Middle frontal gyrus (tissue), 1 donor: Measurements from ENCODE around the gene LAMA1.

Experiments
- DNase-seq: peaks from one replicate; pipeline ENCODE4 v3.0.0-alpha.2; 2015; ENCODE audit warnings: low spot score; ENCODE audit errors: extremely low spot score

LAMA1 gene

DNA sequence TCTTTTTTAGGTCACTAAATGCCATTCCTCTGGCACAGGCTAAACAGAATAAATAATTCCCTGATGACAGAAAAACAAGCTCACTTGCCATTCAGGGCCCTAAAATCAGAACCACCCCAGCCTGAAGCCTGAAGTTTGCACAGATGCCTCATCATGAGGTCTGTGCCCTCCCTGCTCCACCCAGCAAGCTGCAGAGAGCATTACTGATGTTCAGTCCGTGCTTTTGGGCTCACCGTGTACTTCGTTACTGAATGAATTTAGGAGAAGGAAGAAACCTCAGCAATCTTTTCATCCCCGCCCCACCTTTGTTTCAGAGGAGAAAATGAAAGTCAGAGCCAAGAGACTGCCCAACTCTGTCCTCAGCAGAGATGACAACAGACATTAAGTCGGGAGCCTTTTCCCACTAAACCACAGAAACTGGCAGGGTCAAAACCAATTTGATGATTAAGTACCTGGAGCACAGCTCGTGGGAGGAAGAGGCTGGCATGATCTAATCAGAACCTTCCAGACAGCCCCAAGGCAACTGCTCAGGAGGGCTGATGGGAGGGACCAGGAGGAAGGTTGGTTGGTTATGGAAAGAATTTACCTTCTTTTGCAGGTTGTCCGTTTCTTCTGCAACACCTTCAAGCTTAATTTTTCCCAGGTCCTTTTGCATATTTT lies 122.7 kb downstream of the LAMA1 start:
- DNase-seq = no peak

DNA sequence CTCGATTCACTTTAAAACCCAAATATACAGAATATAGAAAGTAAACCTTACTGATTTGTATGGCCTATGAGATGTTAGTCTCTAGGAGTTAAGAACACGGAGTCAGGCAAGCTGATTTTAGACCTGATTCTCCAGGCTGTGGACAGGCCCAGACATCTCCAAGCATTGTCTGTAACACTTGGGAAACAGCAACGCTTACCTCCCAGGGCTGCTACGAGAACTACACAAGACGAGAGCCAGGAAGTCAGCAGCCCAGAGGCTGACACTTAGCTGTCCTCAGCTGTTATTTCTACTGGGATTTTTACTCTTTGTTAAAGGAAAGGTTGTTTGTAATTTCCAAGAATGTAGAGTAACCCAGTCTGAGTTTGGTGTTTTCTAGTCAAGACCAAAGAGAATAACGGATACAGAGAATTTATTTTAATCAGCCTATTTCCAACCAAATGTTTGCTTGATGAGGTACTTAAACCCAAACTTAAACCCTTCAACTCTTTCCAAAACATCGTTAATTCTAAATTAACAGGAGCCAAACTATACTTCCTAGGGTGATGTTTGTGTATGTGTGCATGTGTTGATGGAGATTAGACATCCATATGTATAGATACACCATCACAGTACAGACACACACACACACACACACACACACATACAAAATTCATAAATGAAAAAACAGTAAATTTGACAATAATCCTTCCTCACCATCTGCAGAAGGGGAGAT lies 123.4 kb downstream of the LAMA1 start:
- DNase-seq = no peak

DNA sequence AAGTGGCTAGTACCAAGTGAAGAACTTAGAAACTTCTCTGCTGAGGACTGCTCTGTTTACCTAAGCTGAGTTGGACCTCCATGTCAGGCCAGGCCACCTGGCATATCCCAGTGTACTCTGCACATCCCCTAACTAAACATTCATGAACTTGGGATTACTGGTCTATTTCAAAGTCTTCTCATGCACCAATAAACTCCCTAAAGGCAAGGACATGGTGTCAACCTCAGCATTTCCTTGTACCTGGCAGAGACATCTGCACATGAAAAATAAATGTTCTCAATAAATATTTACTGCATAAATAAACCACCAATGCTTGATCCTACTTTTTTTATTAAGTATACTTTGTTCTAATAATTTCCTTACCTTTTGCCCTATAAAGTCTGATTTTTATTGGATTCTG lies 124.8 kb downstream of the LAMA1 start:
- DNase-seq = no peak

DNA sequence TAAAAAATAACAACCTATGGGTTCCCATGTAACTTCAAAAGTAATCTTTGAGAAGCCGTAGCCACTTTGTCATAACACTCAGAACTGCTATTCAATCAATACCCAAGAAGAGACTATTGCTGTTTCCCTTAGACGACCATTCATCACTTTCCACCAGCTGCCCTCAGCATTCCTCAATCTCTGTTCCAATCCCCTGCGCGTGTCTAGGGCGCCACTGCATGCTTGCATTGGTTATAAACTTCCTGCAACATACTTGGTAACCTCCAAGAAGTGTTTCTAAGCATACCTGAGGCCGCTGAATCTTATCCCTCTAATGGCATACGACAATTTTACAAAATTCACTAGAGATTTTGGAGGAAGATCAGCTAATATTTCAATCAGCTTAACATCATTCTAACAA lies 134.2 kb downstream of the LAMA1 start:
- no peak for DNase-seq

DNA sequence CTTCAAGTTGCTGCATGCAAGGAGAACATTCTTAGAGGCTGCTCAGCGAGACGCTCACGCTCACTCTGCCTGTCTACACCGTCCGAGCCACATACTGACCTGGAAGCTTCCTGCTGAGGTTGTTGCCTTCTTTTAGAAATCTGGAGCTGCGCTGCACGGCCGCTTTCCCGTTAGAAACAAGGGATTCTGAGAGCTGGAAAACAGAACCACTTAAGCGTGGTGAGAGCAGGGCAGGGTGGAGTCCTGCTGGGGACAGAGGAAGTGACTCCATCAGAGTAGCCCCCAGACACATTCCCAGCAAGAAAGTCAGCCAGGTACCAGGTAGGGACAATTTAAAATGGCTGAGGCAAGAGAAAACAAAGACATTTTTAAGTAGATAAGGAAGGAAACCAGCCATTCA lies 135.2 kb downstream of the LAMA1 start:
- DNase-seq = no peak

DNA sequence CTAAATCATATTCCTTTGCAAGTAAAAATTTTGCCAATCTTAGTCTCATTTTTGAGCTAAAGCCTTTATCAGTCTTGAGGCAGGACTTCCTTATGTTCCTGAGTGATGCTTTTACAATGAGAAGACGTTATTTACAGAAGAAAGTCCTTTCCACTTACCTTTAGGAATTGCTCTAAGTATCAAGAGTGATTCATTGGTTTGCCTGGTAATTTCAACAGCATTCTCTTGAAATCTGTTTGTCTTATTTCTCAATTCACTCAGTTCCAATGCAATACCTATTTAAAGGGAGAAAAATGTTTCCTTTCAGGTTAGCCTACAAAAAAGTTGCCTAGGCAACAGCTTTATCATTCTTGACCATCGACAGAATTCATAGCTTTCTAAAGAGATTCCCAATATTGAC lies 137.2 kb downstream of the LAMA1 start:
- no peak for DNase-seq

DNA sequence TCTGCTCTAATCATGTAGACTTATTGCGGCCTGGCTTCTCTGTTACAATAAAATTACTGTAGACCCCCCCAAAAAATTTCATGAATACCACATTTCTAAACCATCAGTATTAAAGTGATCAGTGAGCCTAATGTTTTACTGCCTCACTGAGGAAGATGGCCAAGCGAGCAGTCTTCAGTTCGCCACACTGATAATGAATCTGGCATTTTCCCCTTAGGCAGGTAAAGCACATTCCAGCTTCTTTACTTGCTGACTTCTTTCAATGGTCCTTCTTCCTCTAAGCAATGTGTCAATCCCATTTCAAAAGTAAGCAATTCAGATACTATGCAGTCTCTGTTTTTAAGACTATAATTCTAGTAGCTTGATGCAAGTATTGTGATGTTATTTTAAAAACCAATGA lies 137.6 kb downstream of the LAMA1 start:
- no peak for DNase-seq

DNA sequence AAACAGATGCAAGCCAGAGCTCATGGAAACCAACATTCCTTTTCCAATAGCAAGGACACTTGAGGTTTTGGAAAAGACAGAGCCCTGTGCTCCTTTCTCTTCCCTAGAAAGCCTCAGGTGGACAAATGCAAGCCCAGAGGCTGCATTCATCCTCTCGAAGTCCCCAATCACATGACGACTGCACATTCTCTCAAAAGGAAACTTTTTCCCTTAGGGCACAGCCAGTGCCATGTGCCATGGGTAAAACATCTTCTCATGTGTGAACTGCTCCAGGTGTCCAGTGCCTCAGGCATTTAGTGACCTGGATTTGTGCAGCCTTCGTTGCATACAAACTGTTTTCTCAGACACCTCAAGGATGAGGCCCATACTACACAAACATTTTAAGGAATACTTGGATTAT lies 140.7 kb downstream of the LAMA1 start:
- DNase-seq = no peak

DNA sequence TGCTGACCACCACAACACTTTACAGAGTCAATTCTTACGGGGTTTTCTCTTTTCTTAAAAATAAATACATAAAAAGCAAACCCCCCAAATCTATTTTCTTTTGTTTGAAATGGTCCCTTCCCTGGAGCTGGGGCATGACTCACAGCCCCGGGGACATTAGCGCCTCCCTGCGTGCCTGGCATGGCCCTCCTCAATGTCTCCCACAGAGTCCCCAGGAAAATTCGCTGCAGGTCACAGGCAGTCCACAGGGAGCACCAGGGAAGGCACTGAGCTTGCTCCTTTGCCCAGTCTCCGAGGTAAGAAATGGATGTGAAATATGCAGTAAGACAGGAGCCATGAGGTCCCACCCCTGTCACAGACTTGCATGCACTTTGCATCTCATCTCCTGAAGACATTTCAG lies 142.5 kb downstream of the LAMA1 start:
- no peak for DNase-seq

DNA sequence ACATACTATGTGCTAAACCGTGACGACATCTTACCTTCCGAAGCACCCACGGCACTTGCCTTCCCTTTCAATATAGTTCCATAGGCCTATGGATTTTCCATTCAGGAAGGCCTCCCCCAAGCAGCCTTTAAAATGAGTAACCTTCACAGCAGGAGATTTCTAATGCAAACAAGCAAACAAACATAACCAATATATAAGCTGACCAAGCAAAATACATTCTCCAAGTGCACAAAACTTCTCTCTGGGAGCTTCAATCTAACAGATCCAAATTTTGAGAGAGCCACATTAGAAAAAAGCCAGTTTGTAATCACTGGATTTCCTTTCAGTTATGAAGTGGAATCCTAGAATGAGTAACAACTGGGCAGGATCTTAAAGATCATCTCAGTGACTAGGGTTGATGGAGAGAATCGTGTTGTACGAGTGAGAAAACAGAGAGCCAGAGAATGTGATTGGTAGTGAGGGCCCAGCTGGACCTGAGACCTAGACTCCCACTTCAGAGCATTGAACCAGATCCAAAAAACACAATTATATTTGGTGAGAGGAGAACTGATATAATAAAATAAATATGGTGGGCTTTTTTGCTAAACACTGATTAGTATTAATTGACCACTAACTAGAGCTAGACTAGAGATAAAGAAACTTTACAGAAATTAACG lies 145.6 kb downstream of the LAMA1 start:
- DNase-seq = no peak

DNA sequence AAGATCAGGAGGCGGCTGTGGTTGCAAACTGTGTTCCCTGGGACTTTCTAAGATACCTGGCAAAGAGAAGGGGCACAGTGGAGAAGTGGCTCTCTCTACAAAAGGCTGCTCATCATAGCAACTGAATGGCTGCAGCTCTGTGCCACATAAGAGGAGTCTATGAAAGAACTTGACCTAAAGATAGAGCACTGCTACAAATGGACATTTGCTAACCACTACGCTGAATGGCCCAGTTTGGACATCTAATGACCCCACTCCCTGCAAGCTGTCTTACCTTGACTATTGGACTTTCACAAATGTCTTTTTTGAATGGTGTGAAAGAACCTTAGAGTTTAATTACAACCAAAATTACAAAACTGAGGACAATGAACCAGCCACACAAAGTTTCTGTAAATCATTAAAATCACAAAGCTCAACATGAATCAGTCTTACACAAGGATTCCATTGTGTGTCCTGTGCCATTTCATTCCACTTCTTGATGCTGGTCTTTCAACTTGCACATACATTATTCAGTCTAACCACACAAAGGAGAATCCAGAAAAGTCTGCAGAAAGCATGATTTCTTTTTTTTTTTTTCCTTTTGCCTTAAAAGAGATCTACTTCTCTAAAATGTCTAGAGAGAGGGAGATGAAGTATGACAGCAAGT lies 154.0 kb downstream of the LAMA1 start:
- DNase-seq = no peak

DNA sequence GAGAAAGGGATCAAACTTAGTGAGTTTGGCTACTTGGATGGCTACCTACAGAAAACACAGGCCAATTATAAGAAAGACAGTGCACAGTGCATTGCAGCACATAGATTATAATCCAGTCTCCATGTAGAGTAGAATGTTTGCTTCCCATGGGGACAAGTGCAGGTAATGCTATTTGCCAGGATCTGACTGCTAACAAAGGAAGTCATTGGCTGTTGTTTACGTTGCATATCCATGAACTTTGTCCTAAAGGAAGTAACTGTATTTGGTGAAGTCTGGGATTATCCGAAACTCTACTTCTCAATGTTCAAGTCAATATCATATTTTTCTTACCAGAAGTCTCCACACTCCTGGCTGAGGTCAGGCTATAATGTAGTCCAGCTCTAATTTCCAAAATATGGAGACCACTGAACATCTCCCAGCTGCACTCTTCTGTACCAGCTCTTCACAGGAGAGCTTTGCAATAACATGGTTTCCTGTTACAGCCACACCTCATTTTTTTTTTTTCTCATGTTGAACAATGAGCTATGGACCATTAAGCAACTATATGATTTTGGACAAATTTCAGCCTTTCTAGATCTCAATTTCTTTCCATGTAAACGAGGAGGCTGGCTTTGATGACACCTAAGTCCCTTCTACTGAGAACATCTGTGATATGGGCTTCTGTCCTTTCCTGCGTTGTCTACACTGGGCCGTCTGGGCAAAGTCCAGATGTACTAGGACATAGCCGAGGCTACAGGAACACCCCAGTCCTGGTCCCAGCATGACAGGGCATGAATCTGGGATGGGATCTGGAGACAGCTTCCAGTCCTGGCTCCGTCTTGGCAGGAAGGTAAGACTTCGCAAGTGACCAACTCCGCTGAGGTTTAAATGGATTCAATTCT lies 154.8 kb downstream of the LAMA1 start:
- DNase-seq = no peak

DNA sequence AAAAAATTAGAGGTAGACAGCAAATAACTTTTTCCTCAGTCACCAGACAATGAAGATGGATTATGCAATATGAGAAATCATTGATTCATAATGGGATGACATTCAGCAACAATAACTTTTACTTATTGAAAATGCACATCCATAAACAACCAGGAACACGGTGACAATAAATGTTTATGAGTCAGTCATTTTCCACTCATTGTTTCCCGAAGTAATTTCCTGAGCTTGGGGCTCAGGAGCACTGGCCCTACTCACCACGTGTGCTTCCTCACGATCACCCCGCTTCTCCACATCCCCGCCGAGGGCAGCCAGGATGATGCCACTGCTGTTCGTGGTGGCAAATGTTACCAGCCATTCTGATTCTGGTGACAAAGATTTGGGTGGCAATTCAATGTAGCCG lies 156.3 kb downstream of the LAMA1 start:
- DNase-seq = no peak

DNA sequence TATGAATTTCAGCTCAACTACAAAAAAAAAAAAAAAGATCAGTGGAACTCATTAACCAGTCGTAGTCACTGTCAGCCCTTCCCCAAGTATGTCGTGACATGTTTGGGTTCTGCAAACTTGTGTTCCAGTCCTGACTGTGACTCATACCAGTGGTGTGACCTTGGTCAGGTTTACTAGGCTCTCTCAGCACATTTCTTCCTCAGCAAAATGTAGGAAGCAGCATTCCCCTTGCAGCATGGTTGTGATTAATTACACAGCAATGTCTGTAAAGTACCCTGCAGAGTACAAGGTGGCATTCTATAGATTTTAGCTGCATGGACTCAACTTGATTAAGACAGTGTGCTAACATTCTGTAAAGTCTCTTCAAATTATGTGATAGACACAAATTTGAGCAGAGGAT lies 156.9 kb downstream of the LAMA1 start:
- DNase-seq = no peak

DNA sequence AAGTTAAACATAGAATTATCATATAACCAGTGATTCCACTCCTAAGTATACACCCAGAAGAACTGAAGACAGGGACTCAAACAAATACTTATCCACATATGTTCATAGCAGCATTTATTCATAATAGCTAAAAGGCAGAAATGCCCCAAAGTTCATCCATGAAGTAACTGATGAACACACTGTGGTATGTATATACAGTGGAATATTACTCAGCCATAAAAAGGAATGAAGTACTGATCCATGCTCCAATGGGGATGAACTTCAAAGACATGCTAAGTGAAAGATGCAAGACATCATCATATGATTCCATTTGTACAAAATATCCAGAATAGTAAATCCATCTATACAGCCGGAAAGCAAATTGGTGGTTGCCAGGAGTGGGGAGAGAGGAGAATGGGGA lies 157.5 kb downstream of the LAMA1 start:
- no peak for DNase-seq

DNA sequence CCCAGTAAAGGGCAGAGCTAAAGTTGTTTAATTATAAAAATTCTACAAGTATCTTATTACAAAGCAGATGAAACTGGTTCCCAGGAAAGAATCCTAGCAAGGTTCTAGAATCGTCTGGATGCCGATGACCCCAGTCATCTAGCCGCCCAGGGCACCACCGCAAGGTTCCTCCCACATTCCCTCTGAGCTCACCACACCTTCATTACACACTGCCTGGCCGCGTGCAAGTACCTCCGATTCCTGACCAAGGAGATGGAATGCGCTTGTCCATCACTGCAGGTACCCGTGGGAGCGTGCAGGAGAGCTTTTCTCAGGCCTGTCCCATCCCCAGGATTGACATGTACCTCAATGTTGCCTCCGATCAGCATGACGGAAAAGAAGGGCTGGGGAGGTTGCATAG lies 158.5 kb downstream of the LAMA1 start:
- DNase-seq = no peak

DNA sequence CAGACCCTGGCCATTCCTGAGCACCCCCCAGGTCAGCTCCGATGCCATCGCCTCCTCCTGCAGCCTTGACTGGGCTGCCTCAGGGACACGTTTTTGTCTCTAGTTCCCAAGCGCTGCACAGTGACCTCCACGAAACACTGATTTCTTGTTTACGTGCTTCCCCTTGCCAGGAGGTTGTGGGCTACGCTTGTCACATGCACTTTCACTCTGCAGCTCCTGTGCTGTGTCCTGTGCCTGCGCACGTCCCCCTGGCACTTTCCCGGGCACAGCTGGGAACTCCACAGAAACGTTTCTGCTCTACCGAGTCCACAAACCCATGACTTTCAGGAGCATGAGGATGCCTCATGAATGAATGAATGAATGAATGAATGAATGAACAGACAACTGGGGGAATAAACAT lies 160.6 kb downstream of the LAMA1 start:
- DNase-seq = no peak

DNA sequence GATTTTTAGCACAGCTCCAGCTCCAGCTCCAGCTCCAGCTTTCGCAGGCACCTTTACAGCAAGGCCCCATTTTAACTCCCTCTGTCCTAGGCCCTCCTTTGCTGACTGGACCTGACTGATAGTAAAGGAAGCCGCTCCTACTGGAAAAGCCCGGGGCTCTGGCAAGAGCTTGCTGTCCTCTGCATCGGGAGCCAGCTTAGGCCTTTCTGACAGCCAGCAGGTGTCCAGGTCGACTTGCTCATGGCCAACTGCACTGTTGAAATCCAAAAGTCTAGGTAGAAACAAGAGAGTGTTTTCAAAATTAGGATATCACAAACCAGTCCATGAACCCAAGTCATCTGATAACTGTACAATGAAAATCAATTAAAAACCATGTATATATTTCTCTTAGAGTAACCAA lies 161.1 kb downstream of the LAMA1 start:
- no peak for DNase-seq

DNA sequence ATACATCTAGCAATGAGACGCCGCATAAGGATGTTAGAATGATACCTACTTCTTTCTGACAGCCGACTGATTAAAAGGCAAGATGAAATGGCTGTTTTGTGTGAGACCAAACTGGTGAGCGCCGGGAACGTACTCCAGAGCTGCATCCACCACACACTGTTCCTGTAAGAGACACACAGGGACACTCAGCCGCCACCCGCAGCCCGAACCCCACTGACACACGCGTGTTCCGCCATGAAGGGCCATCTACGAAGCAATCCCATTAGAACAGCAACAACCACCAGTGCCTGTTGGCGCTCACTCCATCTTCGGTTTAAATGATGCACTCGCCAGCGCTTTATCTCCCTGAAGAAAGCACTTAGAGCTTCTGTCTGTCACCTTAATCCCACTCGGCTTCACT lies 162.3 kb downstream of the LAMA1 start:
- DNase-seq = no peak

DNA sequence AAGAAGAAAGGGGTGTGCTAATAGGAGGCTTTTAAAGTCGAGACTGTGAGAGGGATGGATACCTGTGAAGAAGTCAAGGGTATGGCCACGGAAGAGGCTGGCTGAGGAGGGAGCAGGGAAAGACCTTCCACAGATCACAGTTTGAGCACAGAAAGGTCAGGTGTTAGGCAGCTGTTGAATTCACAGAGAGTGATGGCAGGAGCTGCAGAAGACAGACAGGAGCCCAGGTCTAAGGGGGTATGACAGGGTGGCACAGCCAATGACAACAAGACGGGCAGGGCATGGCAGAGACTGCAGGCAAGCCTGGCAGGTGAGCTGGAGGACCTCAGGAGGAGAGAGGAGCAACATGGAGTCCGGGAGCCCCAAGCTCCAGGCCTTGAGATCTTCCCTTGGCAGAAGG lies 163.1 kb downstream of the LAMA1 start:
- DNase-seq = no peak

DNA sequence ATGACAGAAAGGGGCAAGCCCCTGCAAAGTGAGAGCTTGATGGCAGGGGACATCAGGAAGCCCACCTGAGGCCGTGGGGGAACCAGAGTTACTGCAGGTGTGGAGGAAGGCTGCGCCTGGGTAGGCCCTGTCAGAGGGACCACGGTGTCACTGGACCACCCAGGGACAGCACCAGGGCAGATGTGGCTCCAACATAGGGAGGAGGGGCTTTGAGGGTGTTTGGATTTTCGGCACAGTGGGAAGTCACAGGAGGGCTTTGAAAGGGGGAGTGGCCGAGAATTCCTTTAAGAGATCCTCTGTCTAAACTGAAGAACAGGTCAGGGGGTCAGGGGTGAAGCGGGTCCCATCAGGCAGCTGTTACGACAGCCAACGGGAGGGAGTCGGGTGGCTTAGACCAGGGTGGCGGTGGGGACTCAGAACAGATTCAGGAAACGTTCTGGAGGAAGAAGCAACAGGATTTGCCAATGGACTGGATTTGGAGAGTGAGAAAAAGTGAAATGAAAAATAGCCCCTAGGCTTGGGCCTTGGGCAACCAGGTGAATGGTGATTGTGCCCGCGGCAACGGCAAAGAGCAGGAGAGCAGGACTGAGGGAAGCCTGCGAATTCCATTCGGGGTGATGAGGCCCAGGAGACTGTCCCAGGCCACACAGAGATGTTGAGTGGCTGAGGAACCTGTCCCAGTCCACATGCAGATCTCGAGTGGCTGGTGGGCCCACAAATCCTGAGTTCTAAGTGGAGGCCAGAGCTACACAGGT lies 166.1 kb downstream of the LAMA1 start:
- no peak for DNase-seq
